Activated CD4-positive, alpha-beta T cell treated with anti-CD3 and anti-CD28 coated beads, Interleukin-2, Interleukin-4, amounts not matched to agents 100 ng/mL and 50 ng/mL, durations not matched to agents 16 hours and 8 hours (primary cell): ENCODE measurements around the gene MAP3K10.

Experiments
- DNase-seq: peaks from one replicate; pipeline ENCODE4 v3.0.0-alpha.2; 2020; ENCODE audit warnings: low spot score

The MAP3K10 gene

DNA sequence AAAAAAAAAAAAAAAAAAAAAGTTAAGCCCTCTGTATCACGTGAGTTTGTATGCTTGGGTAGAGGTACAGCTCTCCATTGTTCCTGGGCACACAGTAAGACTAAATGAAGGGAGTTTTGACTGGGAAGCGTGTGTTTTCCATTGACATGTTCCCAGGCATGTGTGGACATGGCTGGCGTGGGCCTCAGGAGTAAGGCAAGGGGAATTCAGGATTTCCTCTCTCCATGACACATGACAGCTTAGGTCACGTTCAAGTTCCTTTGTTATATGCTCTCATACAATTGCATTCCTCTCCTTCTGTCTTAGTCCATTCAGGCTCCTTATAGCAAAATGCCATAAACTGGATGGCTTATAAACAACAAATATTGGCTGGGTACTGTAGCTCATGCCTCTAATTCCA, 17.1 kb upstream of the MAP3K10 start:
- no peak for DNase-seq

DNA sequence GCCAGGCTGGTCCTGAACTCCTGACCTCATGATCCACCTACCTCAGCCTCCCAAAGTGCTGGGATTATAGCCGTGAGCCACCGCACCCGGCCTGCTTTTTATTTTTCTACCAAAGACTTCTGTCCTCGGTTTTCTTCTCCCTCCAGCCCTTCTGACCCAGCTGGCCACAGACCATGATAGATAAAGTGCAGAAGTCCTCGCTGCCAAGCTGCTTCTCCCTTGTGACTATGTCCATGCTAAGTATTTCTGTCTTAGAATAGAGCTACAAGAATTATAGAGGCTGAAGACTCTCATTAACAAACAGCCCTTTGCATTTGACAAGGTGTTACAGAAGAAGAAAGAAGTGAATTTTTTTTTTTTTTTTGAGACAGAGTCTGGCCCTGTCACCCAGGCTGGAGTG, 15.4 kb upstream of the MAP3K10 start:
- no peak for DNase-seq

DNA sequence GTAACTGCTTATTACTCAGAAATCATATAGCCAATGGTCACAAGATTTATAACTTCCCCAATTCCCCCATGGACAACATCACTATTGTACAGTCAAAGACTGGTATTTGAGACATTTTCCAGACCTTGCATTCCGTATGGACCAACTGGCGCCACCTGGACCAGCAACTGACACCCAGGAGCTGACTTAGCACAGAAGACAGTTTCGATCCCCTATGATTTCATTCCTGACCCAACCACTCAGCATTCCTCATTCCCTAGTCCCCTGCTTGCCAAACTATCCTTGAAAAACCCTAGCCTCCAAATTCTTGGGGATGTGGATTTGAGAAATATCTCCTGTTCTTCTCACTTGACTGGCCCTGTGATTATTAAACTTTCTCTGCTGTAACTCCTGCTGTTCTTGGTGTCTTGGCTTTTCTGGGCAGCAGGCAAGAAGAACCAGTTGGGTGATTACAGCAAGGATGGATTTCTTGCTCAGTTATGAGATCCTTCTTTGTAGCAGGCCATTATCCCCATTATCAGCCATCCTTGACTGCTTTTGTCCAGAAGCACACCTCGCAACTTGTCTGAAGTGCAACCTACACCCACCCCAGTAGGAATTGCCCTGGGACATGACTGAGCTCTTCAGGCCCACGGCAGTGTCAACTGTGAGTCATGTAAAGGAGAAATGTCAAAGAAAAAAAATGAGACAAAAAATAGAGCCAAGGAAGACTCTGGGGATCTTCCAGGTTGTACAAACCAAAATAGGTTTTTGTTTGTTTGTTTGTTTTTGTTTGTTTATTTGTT, 13.7 kb upstream of the MAP3K10 start:
- no peak for DNase-seq

DNA sequence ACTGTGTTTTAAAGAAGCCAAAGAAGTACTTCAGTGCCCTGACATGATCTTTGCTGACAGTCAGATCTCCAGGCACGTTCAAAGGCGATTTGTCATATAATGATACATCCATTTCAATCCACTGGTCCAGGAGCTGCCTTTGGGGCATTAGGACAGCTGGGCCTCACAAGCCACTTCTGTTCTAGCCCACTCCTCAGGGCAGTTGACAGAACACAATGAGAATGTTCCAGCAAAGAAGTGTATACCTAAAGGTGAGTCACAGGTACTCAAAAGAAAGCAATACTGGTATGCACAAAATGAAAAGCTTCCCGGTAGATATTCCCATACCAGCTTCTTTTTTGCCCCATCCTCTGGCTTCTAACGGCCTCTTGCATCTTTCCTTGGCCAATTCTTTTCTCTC, 12.5 kb upstream of the MAP3K10 start:
- no peak for DNase-seq

DNA sequence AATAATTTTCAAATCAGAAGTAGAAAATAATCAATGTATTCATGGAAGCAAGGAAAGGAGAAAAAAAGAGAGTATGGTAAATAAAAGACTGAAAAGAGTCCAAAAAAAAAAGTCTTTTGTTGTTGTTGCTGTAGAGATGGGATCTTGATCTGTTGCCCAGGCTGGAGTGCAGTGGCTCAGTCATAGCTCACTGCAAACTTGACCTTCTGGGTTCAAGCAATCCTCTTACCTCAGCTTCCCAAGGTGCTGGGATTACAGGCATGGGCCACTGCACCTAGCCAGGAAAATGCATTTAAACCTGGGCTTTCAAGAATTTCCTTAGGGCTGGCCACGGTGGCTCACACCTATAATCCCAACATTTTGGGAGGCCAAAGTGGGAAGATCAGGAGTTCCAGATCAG, 7.0 kb upstream of the MAP3K10 start:
- DNase-seq: no peak

DNA sequence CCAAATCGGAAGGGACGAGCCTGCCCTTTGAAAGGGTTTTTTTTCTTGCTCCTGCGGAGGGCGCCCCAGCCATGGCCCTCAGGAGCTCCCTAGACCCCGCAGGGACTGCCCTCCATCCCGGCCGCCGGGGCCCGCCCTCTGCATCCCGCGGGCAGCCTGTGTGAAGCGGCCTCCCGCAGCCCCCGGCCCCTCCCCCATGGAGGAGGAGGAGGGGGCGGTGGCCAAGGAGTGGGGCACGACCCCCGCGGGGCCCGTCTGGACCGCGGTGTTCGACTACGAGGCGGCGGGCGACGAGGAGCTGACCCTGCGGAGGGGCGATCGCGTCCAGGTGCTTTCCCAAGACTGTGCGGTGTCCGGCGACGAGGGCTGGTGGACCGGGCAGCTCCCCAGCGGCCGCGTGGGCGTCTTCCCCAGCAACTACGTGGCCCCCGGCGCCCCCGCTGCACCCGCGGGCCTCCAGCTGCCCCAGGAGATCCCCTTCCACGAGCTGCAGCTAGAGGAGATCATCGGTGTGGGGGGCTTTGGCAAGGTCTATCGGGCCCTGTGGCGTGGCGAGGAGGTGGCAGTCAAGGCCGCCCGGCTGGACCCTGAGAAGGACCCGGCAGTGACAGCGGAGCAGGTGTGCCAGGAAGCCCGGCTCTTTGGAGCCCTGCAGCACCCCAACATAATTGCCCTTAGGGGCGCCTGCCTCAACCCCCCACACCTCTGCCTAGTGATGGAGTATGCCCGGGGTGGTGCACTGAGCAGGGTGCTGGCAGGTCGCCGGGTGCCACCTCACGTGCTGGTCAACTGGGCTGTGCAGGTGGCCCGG, 815 bp downstream of the MAP3K10 start:
- no peak for DNase-seq

DNA sequence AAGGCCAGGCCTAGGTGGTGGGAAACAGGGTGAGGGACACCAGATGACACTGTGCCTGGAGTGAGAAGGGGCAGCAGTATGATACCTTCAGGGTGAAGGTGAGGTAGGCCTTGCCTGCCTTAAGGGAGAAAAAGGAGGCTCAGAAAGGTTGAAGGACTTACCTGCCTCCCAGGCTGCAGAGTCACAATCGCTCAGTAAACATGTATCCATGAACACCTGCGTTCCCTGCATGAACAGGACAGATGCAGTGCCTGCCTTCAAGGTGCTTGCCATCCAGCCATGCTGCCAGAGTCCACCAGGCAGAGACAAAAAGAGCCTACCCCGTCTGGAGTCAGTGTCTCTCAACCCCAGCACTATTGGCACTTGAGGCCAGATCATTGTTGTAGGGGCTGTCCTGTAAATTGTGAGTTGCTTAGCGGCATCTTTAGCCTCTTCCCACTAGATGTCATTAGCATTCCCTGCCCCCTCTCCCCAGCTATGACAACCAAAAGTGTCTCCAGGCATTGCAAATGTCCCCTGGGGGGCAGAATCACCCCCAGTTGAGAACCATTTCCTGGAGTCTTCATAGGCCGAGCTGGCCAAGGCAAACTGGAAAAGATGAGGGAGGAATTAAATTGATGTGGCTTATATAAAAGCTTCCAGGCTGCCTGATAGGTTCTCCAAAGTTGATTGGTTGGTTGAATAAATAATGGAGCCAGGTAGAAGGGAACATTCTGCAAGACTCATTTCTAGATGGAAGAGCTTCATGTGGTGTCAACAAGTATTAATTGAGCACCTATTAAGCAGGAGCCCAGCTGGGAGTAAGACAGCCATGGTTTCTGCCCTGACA, 1.7 kb downstream of the MAP3K10 start:
- no peak for DNase-seq

DNA sequence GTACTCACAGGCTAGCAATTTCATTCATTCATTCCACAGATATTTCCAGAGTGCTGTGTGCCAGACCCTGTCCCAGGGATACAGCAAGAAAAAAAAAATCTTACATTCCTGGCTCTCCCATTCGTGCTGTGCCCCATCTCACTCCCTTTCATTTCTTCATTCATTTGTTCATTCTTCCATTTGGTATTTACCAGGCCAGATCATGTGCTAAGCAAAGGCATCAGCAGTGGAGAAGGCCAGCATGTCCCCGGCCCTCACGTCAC, 2.3 kb downstream of the MAP3K10 start:
- no peak for DNase-seq

DNA sequence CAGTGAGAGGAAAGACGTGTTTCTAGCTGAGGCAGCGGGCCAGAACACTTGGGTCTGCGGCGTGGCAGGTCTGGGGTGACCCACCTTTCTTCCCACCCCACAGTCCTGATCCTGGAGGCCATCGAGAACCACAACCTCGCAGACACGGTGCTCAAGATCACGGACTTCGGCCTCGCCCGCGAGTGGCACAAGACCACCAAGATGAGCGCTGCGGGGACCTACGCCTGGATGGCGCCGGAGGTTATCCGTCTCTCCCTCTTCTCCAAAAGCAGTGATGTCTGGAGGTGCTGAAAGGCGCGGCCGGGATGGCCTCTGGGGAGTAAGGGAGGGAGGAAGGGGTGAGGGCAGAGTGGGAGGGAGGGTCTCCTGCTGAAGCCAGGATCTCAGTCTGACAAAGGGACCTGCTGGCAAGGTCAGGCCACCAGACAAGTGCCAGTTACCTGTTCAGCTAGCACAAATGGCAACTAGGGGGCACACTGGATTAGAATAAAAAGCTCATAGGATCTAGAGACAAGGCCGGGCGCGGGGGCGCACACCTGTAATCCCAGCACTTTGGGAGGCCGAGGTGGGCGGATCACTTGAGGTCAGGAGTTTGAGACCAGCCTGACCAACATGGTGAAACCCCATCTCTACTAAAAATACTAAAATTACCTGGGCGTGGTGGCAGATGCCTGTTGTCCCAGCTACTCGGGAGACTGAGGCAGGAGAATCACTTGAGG, 7.2 kb downstream of the MAP3K10 start:
- no peak for DNase-seq

DNA sequence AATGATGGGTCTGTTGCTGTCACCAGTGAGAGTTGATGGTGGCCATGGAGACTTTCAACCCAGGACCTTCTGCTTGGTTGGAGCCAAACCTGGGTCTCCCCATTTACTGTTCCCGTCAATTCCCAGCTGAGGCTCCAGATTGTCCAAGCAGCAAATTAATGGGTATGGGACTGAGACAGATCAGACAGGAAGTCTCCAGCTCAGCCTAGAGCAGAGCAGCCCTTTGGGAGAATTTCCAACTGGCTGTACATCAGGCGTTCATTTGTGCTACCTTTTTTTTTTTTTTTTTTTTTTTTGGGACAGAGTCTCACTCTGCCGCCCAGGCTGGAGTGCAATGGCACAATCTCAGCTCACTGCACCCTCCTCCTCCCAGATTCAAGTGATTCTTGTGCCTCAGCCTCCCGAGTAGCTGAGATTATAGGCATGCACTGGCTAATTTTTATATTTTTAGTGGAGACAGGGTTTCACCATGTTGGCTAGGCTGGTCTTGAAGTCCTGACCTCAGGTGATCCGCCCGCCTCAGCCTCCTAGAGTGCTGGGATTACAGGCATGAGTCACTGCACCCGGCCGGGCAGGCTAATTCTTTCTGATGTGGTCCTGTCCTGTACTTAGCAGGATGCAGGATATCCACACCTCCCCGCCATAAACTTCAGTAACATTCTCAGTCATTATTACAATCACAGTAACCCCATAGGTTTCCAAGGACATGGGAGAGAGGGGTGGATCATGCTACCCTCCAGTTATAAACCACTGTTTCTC, 9.3 kb downstream of the MAP3K10 start:
- DNase-seq: no peak

DNA sequence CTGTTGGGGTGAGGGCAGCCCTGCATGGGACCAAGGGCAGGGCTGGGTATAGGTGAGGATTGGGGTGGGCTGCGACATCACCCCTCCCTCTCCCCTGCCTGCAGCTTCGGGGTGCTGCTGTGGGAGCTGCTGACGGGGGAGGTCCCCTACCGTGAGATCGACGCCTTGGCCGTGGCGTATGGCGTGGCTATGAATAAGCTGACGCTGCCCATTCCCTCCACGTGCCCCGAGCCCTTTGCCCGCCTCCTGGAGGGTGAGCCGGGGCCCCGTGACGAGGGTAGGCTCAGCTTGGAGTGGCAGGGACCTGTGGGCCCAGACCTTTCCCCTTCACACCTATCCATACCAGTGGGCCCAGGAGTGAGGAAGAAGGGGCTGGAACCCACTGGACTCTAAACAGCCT, 13.2 kb downstream of the MAP3K10 start:
- DNase-seq: no peak

DNA sequence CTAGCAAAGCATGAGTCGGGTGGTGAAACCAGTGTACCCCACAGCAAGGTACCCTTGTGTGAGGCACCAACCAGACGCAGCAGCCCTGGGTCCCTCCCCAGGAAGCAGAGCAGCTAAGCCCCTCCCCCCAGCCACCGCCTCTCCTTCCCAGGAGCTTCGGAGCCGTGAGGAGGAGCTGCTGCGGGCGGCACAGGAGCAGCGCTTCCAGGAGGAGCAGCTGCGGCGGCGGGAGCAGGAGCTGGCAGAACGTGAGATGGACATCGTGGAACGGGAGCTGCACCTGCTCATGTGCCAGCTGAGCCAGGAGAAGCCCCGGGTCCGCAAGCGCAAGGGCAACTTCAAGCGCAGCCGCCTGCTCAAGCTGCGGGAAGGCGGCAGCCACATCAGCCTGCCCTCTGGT, 14.5 kb downstream of the MAP3K10 start:
- no peak for DNase-seq

DNA sequence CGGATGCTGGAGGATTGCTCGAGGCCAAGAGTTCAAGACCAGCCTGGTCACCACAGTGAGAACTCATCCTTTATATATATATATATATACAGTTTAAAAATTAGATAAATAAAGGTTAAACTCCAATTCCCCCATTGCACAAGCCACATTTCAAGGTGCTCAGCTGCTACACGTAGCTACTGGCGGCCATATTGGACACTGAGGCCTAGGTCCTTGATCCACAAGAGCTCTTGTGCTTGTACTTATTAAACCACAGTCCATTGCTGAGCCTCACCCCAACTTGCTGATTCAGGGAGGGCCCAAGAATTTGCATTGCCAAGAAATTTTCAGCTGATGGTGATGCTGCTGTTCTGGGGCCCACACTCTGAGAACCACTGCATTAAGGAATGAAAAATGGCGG, 17.4 kb downstream of the MAP3K10 start:
- DNase-seq: no peak

DNA sequence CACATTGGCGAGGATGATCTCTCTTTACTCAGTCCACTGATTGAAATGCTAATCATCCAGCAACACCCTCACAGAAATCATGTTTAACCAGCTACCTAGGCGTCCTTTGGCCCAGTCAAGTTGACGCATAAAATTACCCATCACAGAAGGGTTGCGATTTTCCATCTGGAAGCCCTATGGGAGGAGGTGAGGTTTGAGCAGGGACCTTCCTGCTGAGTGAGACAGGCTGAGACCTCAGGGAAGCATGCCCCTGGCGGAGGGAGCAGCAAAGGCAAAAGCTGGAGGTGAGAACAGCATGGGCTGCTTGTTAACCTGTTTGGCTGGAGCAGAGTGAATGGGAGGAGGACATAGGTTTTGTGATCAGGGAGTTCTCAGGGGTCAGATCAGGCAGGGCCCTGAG, 19.7 kb downstream of the MAP3K10 start:
- DNase-seq: no peak

DNA sequence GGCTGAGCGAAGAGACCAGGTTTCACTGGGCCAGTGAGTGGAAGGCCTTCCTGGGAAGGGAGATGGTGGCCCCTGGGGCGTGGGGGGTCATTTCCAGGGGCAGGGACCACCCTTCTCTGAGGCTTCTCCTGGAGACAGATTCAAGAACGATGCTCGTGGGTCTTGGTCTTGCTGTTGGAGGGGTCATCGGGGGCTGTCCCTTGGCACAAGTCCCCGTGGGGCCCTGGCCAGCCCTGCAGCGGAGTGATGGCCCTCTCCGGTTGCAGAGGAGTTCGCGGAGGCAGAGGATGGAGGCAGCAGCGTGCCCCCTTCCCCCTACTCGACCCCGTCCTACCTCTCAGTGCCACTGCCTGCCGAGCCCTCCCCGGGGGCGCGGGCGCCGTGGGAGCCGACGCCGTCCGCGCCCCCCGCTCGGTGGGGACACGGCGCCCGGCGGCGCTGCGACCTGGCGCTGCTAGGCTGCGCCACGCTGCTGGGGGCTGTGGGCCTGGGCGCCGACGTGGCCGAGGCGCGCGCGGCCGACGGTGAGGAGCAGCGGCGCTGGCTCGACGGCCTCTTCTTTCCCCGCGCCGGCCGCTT, 22.1 kb downstream of the MAP3K10 start:
- no peak for DNase-seq

DNA sequence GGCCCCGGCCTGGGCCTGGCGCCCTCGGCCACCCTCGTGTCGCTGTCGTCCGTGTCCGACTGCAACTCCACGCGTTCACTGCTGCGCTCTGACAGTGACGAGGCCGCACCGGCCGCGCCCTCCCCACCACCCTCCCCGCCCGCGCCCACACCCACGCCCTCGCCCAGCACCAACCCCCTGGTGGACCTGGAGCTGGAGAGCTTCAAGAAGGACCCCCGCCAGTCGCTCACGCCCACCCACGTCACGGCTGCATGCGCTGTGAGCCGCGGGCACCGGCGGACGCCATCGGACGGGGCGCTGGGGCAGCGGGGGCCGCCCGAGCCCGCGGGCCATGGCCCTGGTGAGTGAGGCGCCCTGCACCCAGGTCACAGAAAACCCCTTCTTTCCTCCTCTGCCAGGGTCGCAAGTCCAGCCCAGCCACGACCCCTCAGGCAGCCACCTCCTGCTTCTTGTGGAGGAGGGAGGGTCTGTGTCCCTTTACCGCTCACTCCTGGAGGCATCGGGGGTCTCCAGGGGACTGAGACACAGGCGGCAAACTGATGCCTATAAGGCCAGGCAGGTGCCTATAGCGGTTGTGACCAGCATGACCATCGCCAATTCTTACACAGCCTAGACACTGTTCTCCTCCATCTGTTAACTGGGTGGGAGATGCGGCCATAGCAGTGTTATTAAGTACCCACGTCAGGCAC, 22.8 kb downstream of the MAP3K10 start:
- no peak for DNase-seq

DNA sequence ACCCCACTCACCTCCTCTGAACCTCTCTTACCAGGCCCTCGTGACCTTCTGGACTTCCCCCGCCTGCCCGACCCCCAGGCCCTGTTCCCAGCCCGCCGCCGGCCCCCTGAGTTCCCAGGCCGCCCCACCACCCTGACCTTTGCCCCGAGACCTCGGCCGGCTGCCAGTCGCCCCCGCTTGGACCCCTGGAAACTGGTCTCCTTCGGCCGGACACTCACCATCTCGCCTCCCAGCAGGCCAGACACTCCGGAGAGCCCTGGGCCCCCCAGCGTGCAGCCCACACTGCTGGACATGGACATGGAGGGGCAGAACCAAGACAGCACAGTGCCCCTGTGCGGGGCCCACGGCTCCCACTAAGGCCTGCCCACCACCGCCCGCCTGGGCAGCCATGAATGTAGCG, 23.7 kb downstream of the MAP3K10 start:
- DNase-seq: no peak

DNA sequence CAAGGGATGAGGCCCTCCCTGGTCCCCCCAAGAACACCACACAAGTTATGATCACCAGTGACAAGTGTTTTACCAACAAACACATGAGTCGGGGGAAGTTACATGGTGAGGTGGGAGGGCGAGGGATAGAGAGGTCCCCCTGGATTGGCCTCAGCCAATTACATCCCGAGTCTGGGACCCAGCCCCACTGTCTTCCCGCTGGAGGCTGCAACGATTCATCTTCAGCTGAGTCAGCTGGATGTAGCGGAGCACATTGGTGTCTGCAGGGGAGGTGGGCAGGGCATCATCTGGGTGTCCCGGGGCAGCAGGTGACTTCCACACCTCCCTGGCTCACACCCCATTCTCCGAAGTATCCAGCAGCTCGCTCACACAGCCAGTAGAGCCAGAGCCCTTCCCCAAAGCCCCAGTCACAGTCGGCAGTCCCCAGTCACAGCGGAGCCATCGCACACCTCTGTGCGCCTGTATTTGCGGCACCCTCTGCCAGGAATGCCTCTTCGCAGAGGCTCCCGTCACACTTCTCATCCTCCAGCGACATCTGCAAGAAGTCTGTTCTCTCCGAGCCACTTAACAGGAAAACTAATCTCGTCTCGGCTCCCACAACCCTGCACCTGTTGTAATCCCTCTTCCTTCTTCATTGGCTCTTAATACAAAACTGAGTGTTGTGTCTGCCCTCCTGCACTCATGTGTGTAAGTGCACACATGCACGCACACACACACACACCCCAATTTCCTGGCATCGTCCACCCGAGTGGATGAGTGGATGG, 25.0 kb downstream of the MAP3K10 start:
- no peak for DNase-seq

DNA sequence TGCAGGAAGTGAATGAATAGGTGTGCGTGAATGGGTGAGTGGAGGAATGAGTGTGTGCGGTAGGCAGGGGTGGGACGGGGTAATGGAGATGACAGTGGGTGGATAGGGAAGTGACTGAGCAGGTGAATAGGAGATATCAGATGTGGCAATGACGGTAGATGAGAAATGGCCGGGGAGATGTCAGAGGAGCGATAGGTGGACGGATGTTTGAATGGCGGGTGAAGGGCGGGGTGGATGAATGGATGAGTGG, 25.5 kb downstream of the MAP3K10 start:
- DNase-seq: no peak
